Measurements from ENCODE around the gene NCOA7. TPM values are rescaled to one million over a fixed set of nuclear protein-coding genes. Genes with fewer than 3 reads are reported as not detected.

NCOA7 gene
- total and polyA plus RNA-seq, 10 of the 15 experiments (the other 5 are each of a cell fraction or from before 2014, with no cell fraction given): 18.9 to 50.3 (median 34.2) TPM

- no peak for TF ChIP-seq MTA2 (IDR thresholded peaks at IDR 0.05; ENCODE audit: low read depth)
- 0 out of 2 replicates have a peak, but pooled peaks have one; percentile 28 for TF ChIP-seq CREM (IDR thresholded peaks at IDR 0.05; ENCODE audit: low read depth)
- no peak for TF ChIP-seq MTA3 (IDR thresholded peaks at IDR 0.05; ENCODE audit: borderline replicate concordance, low read length)
Observed at GRCh38 chr6:125789576-125790357, 993 bp upstream of the NCOA7 start (continued).

- Histone ChIP-seq H2AFZ (ENCODE audit: control insufficient read depth, low read depth, low read length) (peak overlapping the region; percentile 46), H3K9ac (ENCODE audit: control insufficient read depth, insufficient read depth, low read length) (peak overlapping the region; percentile 77), H3K9me3 (replicated peaks; ENCODE audit: control insufficient read depth, insufficient read depth, low read length) (no peaks in the 10 kb centered on the region), H3K4me1 (ENCODE audit: control insufficient read depth, insufficient read depth, low read length) (peaks cover 25% of the 10 kb centered on the region), H3K27me3 (replicated peaks in 1 of 2; ENCODE audit: control insufficient read depth in 2 of 2, insufficient read depth in 2 of 2, low read length in 1 of 2) (no peaks in the 10 kb centered on the region), H3K27ac (ENCODE audit: control insufficient read depth, insufficient read depth) (peak overlapping the region; percentile 91), H4K20me1 (ENCODE audit: control insufficient read depth, insufficient read depth) (no peaks in the 10 kb centered on the region), H3K4me2 (ENCODE audit: control insufficient read depth, insufficient read depth) (peak overlapping the region; percentile 66), H3K79me2 (ENCODE audit: control insufficient read depth, insufficient read depth, low read length) (peaks cover 59% of the 10 kb centered on the region), H3K4me3 (peak overlapping the region; percentile 91), H3K36me3 (ENCODE audit: control insufficient read depth in 2 of 2, insufficient read depth in 2 of 2, low read length in 1 of 2) (no peaks in the 10 kb centered on the region)
- 1% methylated on average over 28 of the region's 28 CpGs for WGBS (ENCODE audit: insufficient coverage, insufficient replicate concordance, low lambda C conversion rate, missing lambda C conversion rate)
- ATAC-seq (peak; percentile 64), FAIRE-seq (peak; percentile 61), DNase-seq (ENCODE audit: low read depth, low spot score) (no peak)
- RAD21 ChIA-PET (ENCODE audit: unreplicated experiment): interaction anchor here (0.9 to 11.2 kb wide), 35 partner anchors 8 to 201 kb away, joined by 3 to 185 read pairs (median 5); partner anchors contain the start of genes HINT3 and TRMT11
- BruUV-seq (replicated peaks): TSS peak; percentile 56
- SMC1A ChIA-PET (ENCODE audit: uncharacterized antibody, unreplicated experiment): interaction anchor here (0.6 to 12.8 kb wide), 29 partner anchors 8 to 480 kb away, joined by 3 to 325 read pairs (median 5); partner anchors contain the start of genes HINT3 and TRMT11
- CTCF ChIA-PET: interaction anchor here (0.8 to 23.8 kb wide), 40 partner anchors 10 to 1475 kb away, joined by 3 to 505 read pairs (median 5); partner anchors contain the start of genes HINT3 and TRMT11
- TF ChIP-seq CREB1 (IDR thresholded peaks at IDR 0.05; ENCODE audit: low read depth): 0 out of 2 replicates have a peak, but pooled peaks have one; percentile 8
- TF ChIP-seq SMARCA5 (IDR thresholded peaks at IDR 0.05): peak; percentile 81; the same call in 1 of the 2 replicates
- no peak for TF ChIP-seq MTA3 (IDR thresholded peaks at IDR 0.05; ENCODE audit: borderline replicate concordance, low read length)
- 0 out of 2 replicates have a peak, but pooled peaks have one; percentile 18 for TF ChIP-seq PML (IDR thresholded peaks at IDR 0.05; ENCODE audit: low read length)
- TF ChIP-seq MLLT1 (IDR thresholded peaks at IDR 0.05): peak; percentile 39; the same call in 1 of the 2 replicates
- peak; percentile 68 to 85 (median 68) for TF ChIP-seq CTCF (IDR thresholded peaks at IDR 0.05 in 2 of 3, conservative IDR thresholded peaks at IDR 0.05 in 1 of 3; ENCODE audit: control insufficient read depth in 2 of 3, extremely low read depth in 1 of 3, insufficient read depth in 1 of 3, low read depth in 3 of 3, low read length in 3 of 3)
- peak in 1 of 2 experiments; percentile 24; a peak in 1 of 3 replicates for TF ChIP-seq EGR1 (IDR thresholded peaks at IDR 0.05; ENCODE audit: borderline replicate concordance in 1 of 2, low read depth in 2 of 2, low read length in 2 of 2)
- peak; percentile 57 for TF ChIP-seq RAD21 (IDR thresholded peaks at IDR 0.05; ENCODE audit: insufficient read depth, low read depth, low read length)
- TF ChIP-seq IRF5 (IDR thresholded peaks at IDR 0.05; ENCODE audit: borderline replicate concordance): no peak
- TF ChIP-seq NFIC (IDR thresholded peaks at IDR 0.05; ENCODE audit: low read depth, low read length): no peak
- TF ChIP-seq IKZF2 (IDR thresholded peaks at IDR 0.05): peak in 1 of 2 experiments; percentile 7; a peak in 1 of 4 replicates
- no peak for TF ChIP-seq ZZZ3 (IDR thresholded peaks at IDR 0.05; ENCODE audit: control insufficient read depth, insufficient read length, low read depth)
- TF ChIP-seq NBN (IDR thresholded peaks at IDR 0.05): peak; percentile 21; the same call in 1 of the 2 replicates
- POLR2A ChIA-PET: interaction anchor here (0.7 to 5.8 kb wide), 21 partner anchors 8 to 550 kb away, joined by 3 to 79 read pairs (median 5); partner anchors contain the start of genes HDDC2, HINT3 and TRMT11
- in situ Hi-C loops (cut with MboI): loop anchor here (25.0 kb wide), 1 partner anchor 1496 kb away; no protein-coding TSS in a partner anchor
- intact Hi-C loops (cut with micrococcal nuclease; ENCODE audit: unreplicated experiment): loop anchor here (2.0 to 5.0 kb wide), 3 partner anchors 41 to 166 kb away; partner anchors contain the start of gene HINT3
Observed at GRCh38 chr6:125791151-125791819, 525 bp downstream of the NCOA7 start.

Measured in GM12878 (cell line).